ENCODE results near the gene SLC16A6. TPM values are rescaled to one million over a fixed set of nuclear protein-coding genes. Genes with fewer than 3 reads are reported as not detected.

Gene SLC16A6
- total and polyA plus RNA-seq, 2 of the 4 experiments (the other 2 are of a cell fraction), result 0.22 to 0.54 TPM

- CTCF ChIA-PET, result no interaction called here
- Histone ChIP-seq H4K91ac (ENCODE audit: insufficient read depth, low read depth, low read length) (no peak overlapping the region), H2BK20ac (ENCODE audit: low read depth, low read length) (no peak overlapping the region), H3K27ac (ENCODE audit: insufficient read depth, low read length) (no peak overlapping the region), H3K4ac (ENCODE audit: low read depth, low read length) (no peak overlapping the region), H3K14ac (replicated peaks; ENCODE audit: low read depth, low read length) (no peak overlapping the region), H3K56ac (ENCODE audit: extremely low read depth, insufficient read depth, low read length) (no peak overlapping the region), H2BK15ac (ENCODE audit: low read depth, low read length) (no peak overlapping the region), H2AK9ac (replicated peaks; ENCODE audit: low read depth, low read length, poor library complexity) (no peak overlapping the region), H4K8ac (ENCODE audit: low read depth in 2 of 2, low read length in 2 of 2) (no peak overlapping the region), H4K5ac (ENCODE audit: low read depth, low read length) (no peak overlapping the region), H3K36me3 (ENCODE audit: control insufficient read depth, insufficient read depth, low read length) (no peaks in the 10 kb centered on the region), H2AK5ac (ENCODE audit: low read depth, low read length) (no peak overlapping the region), H3K27me3 (ENCODE audit: control insufficient read depth, insufficient read depth, low read length) (no peaks in the 10 kb centered on the region), H2BK120ac (ENCODE audit: low read depth, low read length) (no peak overlapping the region), H4K20me1 (ENCODE audit: insufficient read depth, low read length) (no peaks in the 10 kb centered on the region), H3K4me1 (ENCODE audit: control insufficient read depth, insufficient read depth, low read length) (no peaks in the 10 kb centered on the region), H3K9me1 (ENCODE audit: insufficient read depth, low read length) (no peaks in the 10 kb centered on the region), H3K23ac (ENCODE audit: low read depth, low read length) (no peak overlapping the region), H3K18ac (ENCODE audit: low read depth, low read length) (no peak overlapping the region), H3K9me3 (ENCODE audit: control insufficient read depth, insufficient read depth, low read length) (peaks cover 5% of the 10 kb centered on the region; the same call in 1 of the 2 replicates), H2AFZ (replicated peaks; ENCODE audit: low read length, poor library complexity) (no peak overlapping the region), H3K9ac (ENCODE audit: low read depth, low read length) (no peak overlapping the region), H2BK5ac (ENCODE audit: low read depth, low read length, poor library complexity, severe bottlenecking) (no peak overlapping the region), H3K79me1 (ENCODE audit: low read depth in 1 of 2, low read length in 2 of 2) (no peaks in the 10 kb centered on the region), H3K4me3 (ENCODE audit: insufficient read depth, low read depth, low read length) (no peak overlapping the region), H3K4me2 (ENCODE audit: low read depth, low read length) (no peak overlapping the region)
- in situ Hi-C loops (cut with MboI; ENCODE audit: low sequenced_read_pairs), result loop anchor here (25.0 kb wide), 1 partner anchor 489 kb away; no protein-coding TSS in a partner anchor
- POLR2A ChIA-PET (ENCODE audit: unreplicated experiment), result no interaction called here
- ATAC-seq (ENCODE audit: low read depth) (no peak), DNase-seq (no peak)
- TF ChIP-seq CTCF (conservative IDR thresholded peaks at IDR 0.05; ENCODE audit: low read depth, low read length), result no peak
- no peak for TF ChIP-seq CHD1 (IDR thresholded peaks at IDR 0.05; ENCODE audit: low read depth, low read length)
- no peak for TF ChIP-seq RAD21 (IDR thresholded peaks at IDR 0.05; ENCODE audit: low read length)
- TF ChIP-seq RFX5 (IDR thresholded peaks at IDR 0.05; ENCODE audit: low read depth, low read length), result no peak
- no peak for TF ChIP-seq RCOR1 (IDR thresholded peaks at IDR 0.05; ENCODE audit: insufficient replicate concordance, low read length)
- no peak for TF ChIP-seq SMC3 (IDR thresholded peaks at IDR 0.05; ENCODE audit: low read depth, low read length)
- no peak for TF ChIP-seq POLR2A (IDR thresholded peaks at IDR 0.05; ENCODE audit: low read depth, low read length)
- no peak for TF ChIP-seq USF2 (IDR thresholded peaks at IDR 0.05; ENCODE audit: low read depth, low read length)
- TF ChIP-seq MXI1 (IDR thresholded peaks at IDR 0.05; ENCODE audit: borderline replicate concordance, low read depth, low read length), result no peak
- TF ChIP-seq NFE2L2 (IDR thresholded peaks at IDR 0.05; ENCODE audit: low read depth, low read length), result no peak
- TF ChIP-seq BHLHE40 (IDR thresholded peaks at IDR 0.05; ENCODE audit: low read depth, low read length), result no peak
- TF ChIP-seq CEBPB (IDR thresholded peaks at IDR 0.05; ENCODE audit: low read depth, low read length), result no peak
- TF ChIP-seq FOS (IDR thresholded peaks at IDR 0.05; ENCODE audit: low read depth, low read length), result no peak
- no peak for TF ChIP-seq MAFK (IDR thresholded peaks at IDR 0.05; ENCODE audit: low read depth, low read length)
- no peak for TF ChIP-seq MAZ (IDR thresholded peaks at IDR 0.05; ENCODE audit: borderline replicate concordance, low read depth, low read length)
- dilution Hi-C loops (cut with HindIII; ENCODE audit: low sequenced_read_pairs, unreplicated experiment), result no loop called here
- 97% methylated on average over 6 of the region's 11 CpGs; no CpG with 5 or more reads in 1 of the 2 experiments for WGBS, 2 experiments (ENCODE audit: extremely low coverage in 2 of 2, insufficient read length in 1 of 2)
- no TSS peak for BruUV-seq (replicated peaks)
- intact Hi-C loops (cut with micrococcal nuclease), result no loop called here
Observed at GRCh38 chr17:68273722-68274121, 17.2 kb downstream of the SLC16A6 start.
